ENCODE measurements around the gene CD163. TPM values are rescaled to one million over a fixed set of nuclear protein-coding genes. Genes with fewer than 3 reads are reported as not detected.

CD163 gene
- total RNA-seq, 4 donors from 2014 or later, result 25.6 to 179 (median 94.4) TPM

DNA sequence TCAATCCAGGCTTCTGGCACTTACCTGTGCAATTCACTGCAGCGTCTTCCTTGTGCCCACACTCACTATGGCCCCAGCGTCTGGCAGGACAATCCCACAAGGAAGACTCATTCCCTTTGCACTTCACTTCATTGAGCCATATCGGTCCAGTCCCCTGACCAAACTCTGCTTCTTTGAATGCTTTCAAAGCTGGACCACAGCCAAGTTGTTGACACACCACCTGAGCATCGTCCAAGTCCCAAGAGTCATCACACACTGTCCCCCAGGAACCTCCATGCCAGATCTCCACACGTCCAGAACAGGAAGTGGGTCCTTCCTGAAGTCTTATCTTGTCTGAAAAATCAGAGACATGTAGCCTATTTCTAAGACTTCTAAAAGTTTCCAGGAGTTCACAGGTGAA, 20.2 kb downstream of the CD163 start:
- Histone ChIP-seq H3K9me3 (no peaks in the 10 kb centered on the region), H3K27ac (no peak overlapping the region), H3K36me3 (no peaks in the 10 kb centered on the region), H3K27me3 (no peaks in the 10 kb centered on the region), H3K4me1 (no peaks in the 10 kb centered on the region), H3K4me3 (replicated peaks in 1 of 3) (no peak overlapping the region)
- DNase-seq, result no peak
- 34 to 48% methylated on average over 5 of the region's 5 CpGs for WGBS, 2 donors
- no peak for TF ChIP-seq POLR2A (IDR thresholded peaks at IDR 0.05)
- TF ChIP-seq, protein P1, sequence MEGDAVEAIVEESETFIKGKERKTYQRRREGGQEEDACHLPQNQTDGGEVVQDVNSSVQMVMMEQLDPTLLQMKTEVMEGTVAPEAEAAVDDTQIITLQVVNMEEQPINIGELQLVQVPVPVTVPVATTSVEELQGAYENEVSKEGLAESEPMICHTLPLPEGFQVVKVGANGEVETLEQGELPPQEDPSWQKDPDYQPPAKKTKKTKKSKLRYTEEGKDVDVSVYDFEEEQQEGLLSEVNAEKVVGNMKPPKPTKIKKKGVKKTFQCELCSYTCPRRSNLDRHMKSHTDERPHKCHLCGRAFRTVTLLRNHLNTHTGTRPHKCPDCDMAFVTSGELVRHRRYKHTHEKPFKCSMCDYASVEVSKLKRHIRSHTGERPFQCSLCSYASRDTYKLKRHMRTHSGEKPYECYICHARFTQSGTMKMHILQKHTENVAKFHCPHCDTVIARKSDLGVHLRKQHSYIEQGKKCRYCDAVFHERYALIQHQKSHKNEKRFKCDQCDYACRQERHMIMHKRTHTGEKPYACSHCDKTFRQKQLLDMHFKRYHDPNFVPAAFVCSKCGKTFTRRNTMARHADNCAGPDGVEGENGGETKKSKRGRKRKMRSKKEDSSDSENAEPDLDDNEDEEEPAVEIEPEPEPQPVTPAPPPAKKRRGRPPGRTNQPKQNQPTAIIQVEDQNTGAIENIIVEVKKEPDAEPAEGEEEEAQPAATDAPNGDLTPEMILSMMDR (IDR thresholded peaks at IDR 0.05), result no peak
- intact Hi-C loops (cut with DNase I), result no loop called here

DNA sequence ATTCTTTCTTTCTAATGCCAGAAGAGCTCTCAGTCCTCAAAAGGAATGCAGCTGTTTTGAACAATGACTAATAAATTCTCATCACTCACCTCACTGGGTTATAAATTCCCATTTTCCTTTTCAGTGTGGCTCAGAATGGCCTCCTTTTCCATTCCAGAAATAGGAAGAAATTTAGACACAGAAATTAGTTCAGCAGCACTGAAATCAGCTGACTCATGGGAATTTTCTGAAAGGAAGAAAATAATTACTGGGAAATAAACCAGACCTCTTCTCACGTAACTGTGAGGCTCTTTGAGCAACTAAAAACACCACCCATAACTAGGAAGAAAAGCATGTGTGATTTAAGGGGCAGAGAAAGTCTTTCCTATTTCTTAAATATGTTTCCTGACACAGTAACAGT, 23.8 kb downstream of the CD163 start:
- H3K4me3 ChIP-seq (replicated peaks in 1 of 3), result no peak overlapping the region
- no peaks in the 10 kb centered on the region for H3K9me3 ChIP-seq
- H3K27me3 ChIP-seq, result no peaks in the 10 kb centered on the region
- TF ChIP-seq, protein P1 (IDR thresholded peaks at IDR 0.05), result no peak
- TF ChIP-seq POLR2A (IDR thresholded peaks at IDR 0.05), result no peak
- no peaks in the 10 kb centered on the region for H3K36me3 ChIP-seq
- intact Hi-C loops (cut with DNase I), result no loop called here
- WGBS, 2 donors, result 68 to 70% methylated on average over 1 of the region's 1 CpG
- no peaks in the 10 kb centered on the region for H3K4me1 ChIP-seq
- no peak overlapping the region for H3K27ac ChIP-seq
- no peak for DNase-seq

DNA sequence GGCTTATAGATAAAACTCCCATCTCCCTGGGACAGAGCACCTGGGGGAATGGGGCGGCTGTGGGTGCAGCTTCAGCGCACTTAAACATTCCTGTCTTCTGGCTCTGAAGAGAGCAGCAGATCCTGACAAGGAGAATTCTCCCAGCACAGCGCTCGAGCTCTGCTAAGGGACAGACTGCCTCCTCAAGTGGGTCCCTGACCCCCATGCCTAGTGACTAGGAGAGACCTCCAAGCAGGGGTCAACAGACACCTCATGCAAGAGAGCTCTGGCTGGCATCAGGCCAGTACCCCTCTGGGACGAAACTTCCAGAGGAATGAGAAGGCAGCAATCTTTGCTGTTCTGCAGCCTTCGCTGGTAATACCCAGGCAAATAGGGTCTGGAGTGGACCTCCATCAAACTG, 31.5 kb downstream of the CD163 start:
- no peaks in the 10 kb centered on the region for H3K9me3 ChIP-seq
- no peaks in the 10 kb centered on the region for H3K36me3 ChIP-seq
- no peaks in the 10 kb centered on the region for H3K27me3 ChIP-seq
- no peak overlapping the region for H3K27ac ChIP-seq
- WGBS, 2 donors, result 65 to 75% methylated on average over 6 of the region's 6 CpGs
- no peak for TF ChIP-seq POLR2A (IDR thresholded peaks at IDR 0.05)
- TF ChIP-seq, protein P1 (IDR thresholded peaks at IDR 0.05), result no peak
- DNase-seq, result no peak
- H3K4me1 ChIP-seq, result no peaks in the 10 kb centered on the region
- intact Hi-C loops (cut with DNase I), result no loop called here
- no peak overlapping the region for H3K4me3 ChIP-seq (replicated peaks in 1 of 3)

DNA sequence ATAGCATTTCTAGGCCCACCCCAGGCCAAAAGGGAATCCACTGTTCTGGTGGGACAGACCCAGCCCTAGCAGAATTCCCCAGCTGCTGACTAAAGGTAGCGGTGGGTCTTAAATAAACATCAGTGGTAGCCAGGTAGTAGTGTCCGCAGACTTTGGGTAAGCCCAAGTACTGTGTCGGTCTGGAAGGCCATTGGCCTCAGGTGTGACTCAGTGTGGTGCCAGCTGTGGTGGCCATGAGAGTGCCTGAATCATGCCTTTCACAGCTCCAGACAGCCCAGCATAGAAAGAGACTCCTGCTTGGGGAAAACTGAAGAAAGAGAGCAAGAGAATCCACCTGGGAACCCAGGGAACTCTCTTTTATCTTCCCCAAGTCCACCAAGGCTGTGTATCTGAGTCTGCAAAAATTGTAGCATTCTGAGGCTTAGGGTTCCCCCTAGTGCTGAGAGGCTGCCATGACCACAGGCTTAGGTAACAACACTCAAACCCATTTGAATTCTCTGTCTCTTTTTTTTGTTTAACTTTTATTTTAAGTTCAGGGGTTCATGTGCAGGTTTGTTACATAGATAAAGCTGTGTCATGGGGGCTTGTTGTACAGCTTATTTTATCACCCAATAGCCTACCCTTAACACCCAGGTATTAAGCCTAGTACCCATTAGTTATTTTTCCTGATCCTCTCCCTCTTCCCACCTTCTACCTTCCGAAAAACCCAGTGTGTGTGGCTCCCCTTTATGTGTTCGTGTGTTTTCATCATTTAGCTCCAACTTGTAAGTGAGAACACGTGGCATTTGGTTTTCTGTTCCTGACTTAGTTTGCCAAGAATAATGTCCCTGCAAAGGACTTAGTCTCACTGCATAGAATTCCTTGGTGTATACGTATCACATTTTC, 43.0 kb downstream of the CD163 start:
- Histone ChIP-seq H3K4me1 (no peaks in the 10 kb centered on the region), H3K4me3 (replicated peaks in 1 of 3) (no peak overlapping the region), H3K9me3 (no peaks in the 10 kb centered on the region), H3K27me3 (no peaks in the 10 kb centered on the region), H3K36me3 (no peaks in the 10 kb centered on the region), H3K27ac (no peak overlapping the region)
- 60 to 64% methylated on average over 7 of the region's 7 CpGs for WGBS, 2 donors
- no peak for TF ChIP-seq POLR2A (IDR thresholded peaks at IDR 0.05)
- TF ChIP-seq, protein P1 (IDR thresholded peaks at IDR 0.05), result peak; percentile 41 to 74 (median 62)
- DNase-seq, result peak; percentile 13 to 40
- intact Hi-C loops (cut with DNase I), result loop anchor here (5.0 kb wide), 1 partner anchor 243 kb away; no protein-coding TSS in a partner anchor

DNA sequence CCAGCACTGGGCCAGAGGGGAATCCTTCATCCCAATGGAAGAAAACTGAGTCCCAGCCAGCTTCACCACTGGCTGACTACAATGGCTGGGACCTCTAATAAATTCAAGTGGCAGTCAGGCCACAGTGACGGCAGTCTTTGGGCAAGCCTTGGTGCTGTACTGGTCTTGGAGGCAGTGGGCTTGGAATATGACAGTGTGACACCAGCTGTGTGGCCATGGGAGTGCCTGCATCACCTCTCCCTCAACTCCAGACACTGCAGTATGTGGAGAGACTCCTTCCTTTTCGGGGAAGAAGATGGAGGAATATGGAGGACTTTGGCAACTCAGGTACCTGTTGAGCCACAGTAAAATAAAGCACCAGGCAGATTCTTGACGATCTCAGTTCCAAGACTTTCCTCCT, 43.6 kb downstream of the CD163 start:
- no peaks in the 10 kb centered on the region for H3K4me1 ChIP-seq
- no peak for DNase-seq
- WGBS, 2 donors, result 93 to 95% methylated on average over 3 of the region's 3 CpGs

More for the DNA sequence above, 43.6 kb downstream of the CD163 start:
- no peaks in the 10 kb centered on the region for H3K36me3 ChIP-seq
- H3K27ac ChIP-seq, result no peak overlapping the region
- H3K9me3 ChIP-seq, result no peaks in the 10 kb centered on the region
- intact Hi-C loops (cut with DNase I), result loop anchor here (5.0 kb wide), 1 partner anchor 243 kb away; no protein-coding TSS in a partner anchor
- no peak overlapping the region for H3K4me3 ChIP-seq (replicated peaks in 1 of 3)
- TF ChIP-seq, protein P1 (IDR thresholded peaks at IDR 0.05), result no peak
- TF ChIP-seq POLR2A (IDR thresholded peaks at IDR 0.05), result no peak
- no peaks in the 10 kb centered on the region for H3K27me3 ChIP-seq

All from thyroid gland (tissue), 4 donors.